Central memory CD4-positive, alpha-beta T cell (primary cell): ENCODE results near the gene CDK11B.
"Not testable (repeated sequence)": the region's sequence is repeated elsewhere in the genome, so short reads cannot be mapped to it uniquely, and the experiment has no call there.

ENCODE experiments used
- DNase-seq: peaks from one replicate; pipeline ENCODE4 v3.0.0; 2022

CDK11B gene

GRCh38 chr1:1597275-1597930, 61.4 kb downstream of the CDK11B start:
- no peak for DNase-seq

DNA sequence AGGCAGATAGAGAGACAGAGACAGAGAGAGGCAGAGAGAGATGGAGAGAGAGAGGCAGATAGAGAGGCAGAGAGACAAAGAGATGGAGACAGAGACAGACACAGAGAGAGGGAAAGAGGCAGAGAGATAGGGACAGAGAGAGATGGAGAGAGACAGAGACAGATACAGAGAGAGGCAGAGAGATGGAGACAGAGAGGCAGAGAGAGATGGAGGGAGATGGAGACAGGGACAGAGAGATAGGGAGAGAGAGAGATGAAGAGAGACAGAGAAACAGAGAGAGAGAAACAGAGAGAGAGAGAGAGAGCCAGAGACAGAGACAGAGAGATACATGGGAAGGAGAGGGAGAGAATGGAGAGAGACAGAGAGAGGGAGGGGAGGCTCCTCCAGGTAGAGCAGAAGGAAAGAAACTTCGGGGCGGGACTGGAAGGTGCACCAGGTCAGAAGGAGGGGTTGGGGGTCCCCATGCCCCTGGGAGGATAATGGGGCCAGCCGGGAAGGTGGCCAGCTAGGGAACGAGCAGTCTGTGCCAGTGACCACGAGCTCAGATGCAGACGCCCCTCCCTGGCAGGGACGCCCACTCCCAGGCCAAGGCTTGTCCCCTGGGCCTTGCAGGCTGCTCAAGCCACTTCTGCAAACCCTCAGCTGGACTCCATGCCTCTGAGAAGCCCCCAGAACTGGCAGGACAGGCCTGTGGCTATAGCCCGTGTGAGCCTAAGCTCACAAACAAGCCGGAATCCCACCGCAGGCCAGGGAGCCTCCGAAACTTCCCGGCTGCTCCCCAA, 62.1 kb downstream of the CDK11B start:
- DNase-seq = no peak

- DNase-seq = not testable (repeated sequence)
Measured at GRCh38 chr1:1595341-1595740, 63.5 kb downstream of the CDK11B start.

DNA sequence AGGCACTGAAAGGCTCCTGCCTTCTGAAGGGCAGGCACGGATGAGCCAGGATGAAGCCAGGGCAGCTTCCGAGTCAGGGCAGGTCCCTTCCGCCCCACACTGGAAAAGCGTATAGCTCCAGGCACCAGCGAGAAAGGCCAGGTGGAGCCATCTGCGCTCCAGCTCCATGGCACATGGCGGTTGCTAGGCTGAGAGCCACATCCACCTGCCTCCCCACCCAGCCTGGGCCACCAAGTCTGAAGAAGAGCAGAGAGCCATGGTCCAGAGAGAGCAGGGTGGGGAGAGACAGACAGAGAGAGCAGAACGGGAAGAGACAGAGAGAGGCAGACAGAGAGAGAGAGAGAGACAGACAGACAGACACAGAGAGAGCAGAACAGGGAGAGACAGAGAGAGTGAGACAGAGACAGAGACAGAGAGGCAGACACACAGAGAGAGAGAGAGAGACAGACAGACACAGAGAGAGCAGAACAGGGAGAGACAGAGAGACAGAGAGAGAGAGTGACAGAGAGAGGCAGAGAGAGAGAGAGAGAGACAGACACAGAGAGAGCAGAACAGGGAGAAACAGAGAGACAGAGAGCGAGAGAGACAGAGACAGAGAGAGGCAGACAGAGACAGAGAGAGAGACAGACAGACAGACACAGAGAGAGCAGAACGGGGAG, 64.1 kb downstream of the CDK11B start:
- DNase-seq = no peak

DNA sequence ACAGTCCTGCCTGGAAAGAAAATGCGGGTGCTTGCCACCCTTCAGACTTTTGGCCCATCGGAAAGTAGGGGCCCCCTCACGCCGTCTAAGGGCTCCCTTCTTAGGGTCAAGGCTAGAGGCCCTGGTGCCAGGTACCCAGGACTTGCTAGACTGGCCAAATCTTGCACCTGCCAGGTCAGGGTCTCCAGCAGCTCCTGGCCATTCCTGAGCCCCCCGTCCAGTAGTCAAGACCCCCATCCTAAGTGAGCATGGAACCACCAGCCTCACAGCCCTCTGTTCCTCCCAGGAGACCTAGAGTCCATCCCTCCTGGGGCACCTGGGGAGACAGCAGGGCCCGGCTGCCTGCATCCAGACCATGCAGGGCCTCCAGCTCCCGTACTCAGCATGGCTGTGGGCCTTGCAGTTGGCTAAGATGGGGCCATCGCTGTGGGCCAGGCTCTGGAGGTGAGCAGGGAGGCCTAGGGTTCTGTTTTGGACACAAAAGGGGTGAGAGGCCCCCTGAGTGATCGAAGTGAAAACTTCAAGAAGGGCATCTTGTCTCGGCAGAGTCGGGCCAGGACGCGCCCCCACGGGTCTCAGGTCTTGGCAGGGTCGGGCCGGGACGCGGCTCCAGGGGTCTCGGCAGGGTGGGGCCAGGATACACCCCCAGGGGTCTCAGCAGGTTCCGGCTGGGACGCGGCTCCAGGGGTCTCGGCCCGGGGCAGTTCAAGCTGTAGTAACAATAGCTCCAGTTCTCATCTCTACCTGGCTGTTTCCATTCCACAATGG, 64.8 kb downstream of the CDK11B start:
- DNase-seq = no peak

DNA sequence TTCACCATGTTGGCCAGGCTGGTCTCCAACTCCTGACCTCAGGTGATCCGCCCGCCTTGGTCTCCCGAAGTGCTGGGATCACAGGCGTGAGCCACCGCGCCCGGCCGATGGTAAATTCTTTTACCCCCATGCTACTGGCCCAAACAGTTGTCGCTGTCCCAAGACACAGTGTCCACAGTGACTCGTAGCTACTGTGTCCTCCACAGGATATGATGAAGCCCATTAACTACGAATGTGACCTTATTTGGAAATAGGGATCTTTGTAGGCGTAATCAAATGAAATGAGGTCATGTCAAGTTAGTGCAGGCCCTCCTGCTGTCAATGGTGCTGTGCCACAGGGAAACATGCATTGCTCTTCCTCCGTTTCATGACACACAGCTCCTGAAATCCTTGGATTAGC, 67.4 kb downstream of the CDK11B start:
- DNase-seq = no peak
